Activated naive CD8-positive, alpha-beta T cell treated with anti-CD3 and anti-CD28 coated beads for 36 hours (primary cell): Measurements from ENCODE around the gene PGD. TPM values are rescaled to one million over a fixed set of nuclear protein-coding genes. Genes with fewer than 3 reads are reported as not detected.
"Not testable (repeated sequence)": the region's sequence is repeated elsewhere in the genome, so short reads cannot be mapped to it uniquely, and the experiment has no call there.

Experiments used
- DNase-seq: peaks from one replicate; pipeline ENCODE4 v3.0.0; 2021
- H3K27ac Mint-ChIP-seq: one replicate; pipeline ENCODE4 v1.8.0; 2022; ENCODE audit warnings: mild to moderate bottlenecking, moderate library complexity, mixed read lengths
- H3K27me3 Mint-ChIP-seq: one replicate; pipeline ENCODE4 v1.8.0; 2022; ENCODE audit warnings: mild to moderate bottlenecking, mixed read lengths
- H3K36me3 Mint-ChIP-seq: one replicate; pipeline ENCODE4 v1.8.0; 2021; ENCODE audit warnings: mild to moderate bottlenecking, mixed read lengths
- H3K4me1 Mint-ChIP-seq: one replicate; pipeline ENCODE4 v1.8.0; 2021; ENCODE audit warnings: mixed read lengths
- H3K4me3 Mint-ChIP-seq: one replicate; pipeline ENCODE4 v1.8.0; 2022; ENCODE audit warnings: mild to moderate bottlenecking, moderate library complexity, mixed read lengths
- H3K9me3 Mint-ChIP-seq: one replicate; pipeline ENCODE4 v1.8.0; 2022; ENCODE audit warnings: mixed read lengths
- total RNA-seq, 2 experiments: library from RNA; stranded (reverse); gene quantifications; one replicate each; pipeline ENCODE4 v1.2.3, GENCODE V29; 2021

PGD gene
- total RNA-seq, 2 experiments from 2014 or later, result 135 TPM

DNA sequence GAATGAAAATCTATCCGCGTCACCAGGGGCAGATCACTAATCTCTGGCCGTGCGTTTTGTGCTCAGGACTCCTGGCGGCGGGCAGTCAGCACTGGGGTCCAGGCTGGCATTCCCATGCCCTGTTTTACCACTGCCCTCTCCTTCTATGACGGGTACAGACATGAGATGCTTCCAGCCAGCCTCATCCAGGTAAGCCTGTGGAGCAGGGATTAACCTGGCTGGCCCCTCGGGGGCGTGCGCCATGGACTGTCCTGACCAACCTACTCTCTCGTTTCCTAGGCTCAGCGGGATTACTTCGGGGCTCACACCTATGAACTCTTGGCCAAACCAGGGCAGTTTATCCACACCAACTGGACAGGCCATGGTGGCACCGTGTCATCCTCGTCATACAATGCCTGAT lies 20.5 kb downstream of the PGD start:
- Mint-ChIP-seq H3K27me3 (no peaks in the 10 kb centered on the region), H3K36me3 (peaks cover 18% of the 10 kb centered on the region), H3K27ac (no peak overlapping the region), H3K4me1 (peaks cover 6% of the 10 kb centered on the region), H3K9me3 (no peaks in the 10 kb centered on the region), H3K4me3 (no peak overlapping the region)
- no peak for DNase-seq

DNA sequence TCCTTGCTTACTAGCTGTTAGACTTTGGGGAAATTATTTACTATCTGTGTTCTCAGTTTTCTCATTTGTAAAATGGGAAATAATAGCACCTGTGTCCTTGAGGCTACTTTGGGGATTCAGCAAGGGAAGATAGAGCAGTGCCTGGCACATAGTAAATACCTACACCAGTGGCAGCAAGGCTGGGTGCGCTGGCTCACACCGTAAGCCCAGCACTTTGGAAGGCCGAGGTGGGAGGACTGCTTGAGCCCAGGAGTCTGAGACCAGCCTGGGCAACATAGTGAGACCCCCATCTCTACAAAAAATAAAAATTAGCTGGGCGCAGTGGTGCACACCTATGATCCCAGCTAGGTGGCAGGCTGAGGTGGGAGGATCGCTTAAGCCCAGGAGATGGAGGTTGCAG lies 22.8 kb downstream of the PGD start:
- Mint-ChIP-seq H3K4me1 (no peaks in the 10 kb centered on the region), H3K9me3 (no peaks in the 10 kb centered on the region), H3K27me3 (no peaks in the 10 kb centered on the region), H3K27ac (no peak overlapping the region), H3K36me3 (peaks cover 11% of the 10 kb centered on the region), H3K4me3 (no peak overlapping the region)
- DNase-seq, result no peak

- H3K9me3 Mint-ChIP-seq, result no peaks in the 10 kb centered on the region
- no peak overlapping the region for H3K27ac Mint-ChIP-seq
- no peak for DNase-seq
- peaks cover 2% of the 10 kb centered on the region for H3K4me1 Mint-ChIP-seq
- no peaks in the 10 kb centered on the region for H3K27me3 Mint-ChIP-seq
- H3K4me3 Mint-ChIP-seq, result no peak overlapping the region
- H3K36me3 Mint-ChIP-seq, result peaks cover 8% of the 10 kb centered on the region
Measured at GRCh38 chr1:10424034-10424433, 25.2 kb downstream of the PGD start.

- peaks cover 3% of the 10 kb centered on the region for H3K4me1 Mint-ChIP-seq
- DNase-seq, result no peak
- H3K36me3 Mint-ChIP-seq, result peaks cover 3% of the 10 kb centered on the region
- no peaks in the 10 kb centered on the region for H3K27me3 Mint-ChIP-seq
- no peak overlapping the region for H3K4me3 Mint-ChIP-seq
- H3K9me3 Mint-ChIP-seq, result no peaks in the 10 kb centered on the region
- H3K27ac Mint-ChIP-seq, result no peak overlapping the region
Measured at GRCh38 chr1:10424651-10425050, 25.8 kb downstream of the PGD start.

GRCh38 chr1:10425826-10426534 lies 27.1 kb downstream of the PGD start:
- H3K9me3 Mint-ChIP-seq, H3K4me1 Mint-ChIP-seq, H3K27me3 Mint-ChIP-seq, H3K36me3 Mint-ChIP-seq, H3K27ac Mint-ChIP-seq, H3K4me3 Mint-ChIP-seq, DNase-seq: not testable (repeated sequence)

- not testable (repeated sequence) for DNase-seq, H3K9me3 Mint-ChIP-seq, H3K4me3 Mint-ChIP-seq, H3K27me3 Mint-ChIP-seq, H3K27ac Mint-ChIP-seq, H3K36me3 Mint-ChIP-seq
- peaks cover 13% of the 10 kb centered on the region for H3K4me1 Mint-ChIP-seq
Measured at GRCh38 chr1:10426535-10426848, 27.6 kb downstream of the PGD start.

DNA sequence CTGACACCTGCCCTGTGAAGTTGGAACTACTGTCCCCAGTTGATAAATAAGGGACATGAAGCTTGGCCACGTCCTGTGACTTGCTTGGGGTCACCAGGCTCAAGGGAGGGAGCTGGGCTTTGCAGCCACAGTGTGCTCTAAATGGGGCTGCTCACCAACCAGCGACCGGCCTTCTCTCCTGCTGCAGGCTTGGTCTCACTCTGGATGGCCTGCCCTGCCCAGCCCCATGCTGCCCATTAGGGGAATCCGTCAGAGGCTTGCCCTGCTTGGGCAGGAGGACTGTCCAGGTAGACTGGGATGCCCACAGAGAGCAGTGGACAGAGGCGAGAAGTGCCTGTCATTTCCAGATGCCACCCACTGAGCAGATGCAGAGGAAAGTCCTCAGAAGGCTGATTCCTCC lies 30.1 kb downstream of the PGD start:
- Mint-ChIP-seq H3K36me3 (peaks cover 5% of the 10 kb centered on the region), H3K27me3 (no peaks in the 10 kb centered on the region), H3K4me3 (no peak overlapping the region), H3K27ac (no peak overlapping the region), H3K4me1 (peaks cover 21% of the 10 kb centered on the region), H3K9me3 (no peaks in the 10 kb centered on the region)
- no peak for DNase-seq

- peak overlapping the region; percentile 91 for H3K4me3 Mint-ChIP-seq
- H3K27ac Mint-ChIP-seq, result peak overlapping the region; percentile 96
- H3K9me3 Mint-ChIP-seq, result no peaks in the 10 kb centered on the region
- peak; percentile 10 for DNase-seq
- H3K27me3 Mint-ChIP-seq, result no peaks in the 10 kb centered on the region
- H3K4me1 Mint-ChIP-seq, result peaks cover 21% of the 10 kb centered on the region
- H3K36me3 Mint-ChIP-seq, result peaks cover 5% of the 10 kb centered on the region
Measured at GRCh38 chr1:10429868-10430215, 31.0 kb downstream of the PGD start.

GRCh38 chr1:10430216-10431069 lies 31.6 kb downstream of the PGD start, which contains the start of gene CENPS:
TSS of gene CENPS (plus strand) at chr1:10430433. CDS start at chr1:10430518, 85 bp downstream.
- peaks cover 5% of the 10 kb centered on the region for H3K36me3 Mint-ChIP-seq

GRCh38 chr1:10431070-10431730 lies 32.3 kb downstream of the PGD start:
- peak; percentile 24 for DNase-seq
- H3K9me3 Mint-ChIP-seq, result no peaks in the 10 kb centered on the region
- peaks cover 21% of the 10 kb centered on the region for H3K4me1 Mint-ChIP-seq
- H3K4me3 Mint-ChIP-seq, result peak overlapping the region; percentile 91
- H3K36me3 Mint-ChIP-seq, result peaks cover 5% of the 10 kb centered on the region
- peak overlapping the region; percentile 96 for H3K27ac Mint-ChIP-seq
- no peaks in the 10 kb centered on the region for H3K27me3 Mint-ChIP-seq

More at GRCh38 chr1:10430216-10431069, 31.6 kb downstream of the PGD start, which contains the start of gene CENPS:
- no peaks in the 10 kb centered on the region for H3K9me3 Mint-ChIP-seq
- peak within 1 kb of the TSS; percentile 96 for H3K27ac Mint-ChIP-seq
- peaks cover 21% of the 10 kb centered on the region for H3K4me1 Mint-ChIP-seq
- H3K27me3 Mint-ChIP-seq, result no peaks in the 10 kb centered on the region
- peak; percentile 96 for DNase-seq
- H3K4me3 Mint-ChIP-seq, result peak within 1 kb of the TSS; percentile 91

DNA sequence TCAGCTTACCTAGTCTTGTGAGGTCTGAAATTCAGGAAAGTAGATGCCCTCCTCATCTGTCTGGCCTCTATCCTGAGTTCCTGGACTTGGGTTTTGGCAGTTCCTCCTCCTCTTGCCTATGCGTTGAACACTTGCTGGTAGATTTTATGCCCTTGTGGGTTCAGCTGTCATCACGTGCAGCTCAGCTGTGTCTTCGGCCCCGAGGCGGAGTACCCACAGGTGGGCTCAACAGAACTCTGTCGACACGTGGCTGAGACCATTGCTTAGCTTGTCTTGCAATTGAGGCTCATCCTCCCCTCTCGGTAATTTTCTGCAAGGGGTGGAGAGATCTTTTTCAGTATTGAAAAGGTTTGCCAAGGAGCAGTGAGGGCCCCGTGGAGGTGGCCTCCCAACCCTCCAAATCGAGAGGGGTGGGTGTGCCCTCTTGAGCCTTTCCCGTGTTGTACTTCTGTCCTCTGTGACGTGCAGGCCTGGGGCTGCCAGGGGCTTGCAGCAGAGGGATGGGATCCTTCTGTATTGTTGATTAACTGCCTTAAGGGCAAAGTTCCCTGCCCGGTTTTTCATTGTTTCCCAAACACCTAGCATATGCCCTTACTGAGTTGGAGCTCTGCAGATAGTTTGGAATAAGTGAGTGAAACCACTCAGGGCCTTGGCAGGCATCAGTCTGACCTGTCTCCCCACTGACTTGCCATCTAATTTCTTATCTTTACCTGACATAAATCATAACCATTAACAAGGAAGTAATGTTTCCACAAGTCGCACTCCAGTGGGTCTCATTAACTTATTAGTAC lies 34.2 kb downstream of the PGD start:
- Mint-ChIP-seq H3K27me3 (no peaks in the 10 kb centered on the region), H3K4me3 (peak overlapping the region; percentile 14), H3K27ac (no peak overlapping the region), H3K36me3 (peaks cover 5% of the 10 kb centered on the region), H3K9me3 (no peaks in the 10 kb centered on the region), H3K4me1 (peaks cover 22% of the 10 kb centered on the region)
- no peak for DNase-seq

GRCh38 chr1:10433790-10434189 lies 34.9 kb downstream of the PGD start:
- Mint-ChIP-seq H3K27me3 (no peaks in the 10 kb centered on the region), H3K4me3 (no peak overlapping the region)

DNA sequence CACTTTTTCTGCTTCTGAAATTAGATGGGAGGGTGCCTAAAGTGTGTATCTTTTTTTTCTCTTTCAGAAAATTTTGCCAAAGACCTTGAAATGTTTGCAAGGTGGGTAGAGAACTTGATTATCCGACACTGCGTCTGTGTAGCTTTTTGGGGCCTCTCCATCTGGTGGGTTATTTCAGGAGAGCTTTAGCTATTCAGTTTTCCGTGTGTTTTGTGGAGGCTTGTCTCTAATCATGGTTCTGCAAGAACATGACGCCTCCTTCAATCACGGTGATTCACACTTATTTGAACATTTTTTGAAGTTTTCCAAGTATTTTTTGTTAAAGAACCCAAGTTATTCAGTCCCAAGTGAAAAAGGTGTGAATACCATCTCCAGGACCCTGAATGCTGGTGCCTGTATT lies 35.7 kb downstream of the PGD start:
- no peak overlapping the region for H3K4me3 Mint-ChIP-seq
- no peaks in the 10 kb centered on the region for H3K9me3 Mint-ChIP-seq
- peaks cover 21% of the 10 kb centered on the region for H3K4me1 Mint-ChIP-seq
- H3K27me3 Mint-ChIP-seq, result no peaks in the 10 kb centered on the region
- no peak for DNase-seq
- H3K36me3 Mint-ChIP-seq, result peaks cover 5% of the 10 kb centered on the region
- no peak overlapping the region for H3K27ac Mint-ChIP-seq

More at GRCh38 chr1:10433790-10434189, 34.9 kb downstream of the PGD start:
- H3K36me3 Mint-ChIP-seq, result peaks cover 5% of the 10 kb centered on the region
- H3K4me1 Mint-ChIP-seq, result peaks cover 22% of the 10 kb centered on the region
- H3K27ac Mint-ChIP-seq, result no peak overlapping the region
- DNase-seq, result no peak
- H3K9me3 Mint-ChIP-seq, result no peaks in the 10 kb centered on the region

DNA sequence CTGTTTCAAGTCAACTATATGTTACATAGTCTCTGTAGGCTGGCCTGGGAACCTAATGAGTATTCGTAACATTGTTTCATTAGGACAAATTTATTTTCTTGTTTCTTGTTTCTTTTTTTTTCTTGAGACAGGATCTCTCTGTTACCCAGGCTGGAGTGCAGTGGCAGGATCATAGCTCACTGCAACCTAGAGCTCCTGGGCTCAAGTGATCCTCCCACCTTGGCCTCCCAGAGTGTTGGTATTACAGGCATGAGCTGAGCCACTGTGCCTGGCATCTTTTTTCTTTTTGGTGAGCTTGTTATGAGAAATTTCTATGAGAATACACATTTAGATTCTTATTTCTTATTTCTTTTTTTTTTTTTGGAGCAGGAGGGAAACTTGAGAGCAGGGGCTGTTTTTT lies 38.2 kb downstream of the PGD start:
- Mint-ChIP-seq H3K27me3 (no peaks in the 10 kb centered on the region), H3K9me3 (no peaks in the 10 kb centered on the region), H3K4me3 (no peak overlapping the region), H3K4me1 (peaks cover 8% of the 10 kb centered on the region), H3K27ac (no peak overlapping the region), H3K36me3 (no peaks in the 10 kb centered on the region)
- no peak for DNase-seq
